Uterus (tissue), 4 donors: Measurements from ENCODE around the gene TMC2. TPM values are rescaled to one million over a fixed set of nuclear protein-coding genes. Genes with fewer than 3 reads are reported as not detected.

Experiments used
- DNase-seq, 2 donors: peaks; one replicate each; pipeline ENCODE4 v3.0.0-alpha.2; 2019 to 2020
- H3K27ac ChIP-seq, 2 donors: fragments of 200-600 bp; sonication (generic); 1 replicate in 1 of 2; 2 replicates in 1 of 2; pipeline ENCODE4 v1.5.1; 2016 to 2018
- H3K27me3 ChIP-seq, 2 donors: fragments of 200-600 bp; sonication (generic); one replicate each; pipeline ENCODE4 v1.5.1; 2018 to 2019; ENCODE audit warnings: control low read depth in 1 of 2
- H3K36me3 ChIP-seq, 2 donors: fragments of 200-600 bp; sonication (generic); one replicate each; pipeline ENCODE4 v1.5.1; 2019; ENCODE audit warnings: control low read depth in 1 of 2
- H3K4me1 ChIP-seq, 2 donors: fragments of 200-600 bp; sonication (generic); one replicate each; pipeline ENCODE4 v1.5.1; 2018 to 2019; ENCODE audit warnings: control low read depth in 1 of 2
- H3K4me3 ChIP-seq, 2 donors: fragments of 200-600 bp; sonication (generic); 1 replicate in 1 of 2; 2 replicates in 1 of 2; pipeline ENCODE4 v1.5.1; 2018 to 2019; ENCODE audit warnings: mild to moderate bottlenecking in 1 of 2
- H3K9me3 ChIP-seq, 2 donors: fragments of 200-600 bp; sonication (generic); one replicate each; pipeline ENCODE4 v1.5.1; 2019; ENCODE audit warnings: control low read depth in 1 of 2
- CTCF ChIP-seq, 4 experiments: fragments of 200-600 bp in 2 of 4; fragments of 450-650 bp in 2 of 4; sonication (generic) in 2 of 4; IDR thresholded peaks; one replicate each; pipeline ENCODE4 v1.5.1; 2016 to 2019; ENCODE audit warnings: antibody characterized with exemption in 4 of 4, mild to moderate bottlenecking in 2 of 4, moderate library complexity in 1 of 4
- POLR2A ChIP-seq, 2 donors: fragments of 450-650 bp; IDR thresholded peaks; one replicate each; pipeline ENCODE4 v1.6.1; 2016; ENCODE audit warnings: antibody characterized with exemption in 2 of 2, mild to moderate bottlenecking in 1 of 2, moderate library complexity in 1 of 2
- intact Hi-C: fragments of 100-400 bp; cut with DNase I; formaldehyde crosslinking; loops from one replicate; pipeline ENCODE4 v1.15.1; 2023; ENCODE audit warnings: low total_unique reads
- total RNA-seq, 4 donors: library from RNA; depleted of rRNA in 3 of 4; stranded (reverse); fragments of >200 nt in 3 of 4; gene quantifications; one replicate each; pipeline versions ENCODE4 v1.1.0 to v1.2.4, GENCODE V29; 2014 to 2023
- donor health status: DM: yes; HTN: yes; CAD: no.

Gene TMC2
- total RNA-seq, 4 donors from 2014 or later = not detected

GRCh38 chr20:2508631-2509467 lies 27.5 kb upstream of the TMC2 start, which contains the start of gene ZNF343:
TSS of gene ZNF343 (minus strand) at chr20:2508915. CDS start at chr20:2493895, 15,020 bp downstream.
- intact Hi-C loops = no loop called here
- peaks cover 0 to 7% of the 10 kb centered on the region in 2 donors for H3K4me1 ChIP-seq
- peak within 1 kb of the TSS; percentile 72 to 85 for H3K4me3 ChIP-seq
- H3K27me3 ChIP-seq = no peaks in the 10 kb centered on the region
- H3K27ac ChIP-seq = peak within 1 kb of the TSS; percentile 77 to 94
- no peaks in the 10 kb centered on the region for H3K9me3 ChIP-seq
- DNase-seq = peak; percentile 78 to 81
- TF ChIP-seq POLR2A (IDR thresholded peaks at IDR 0.05) (peak in 1 of 2 donors; percentile 54), CTCF (IDR thresholded peaks at IDR 0.05) (no peak)
- no peaks in the 10 kb centered on the region for H3K36me3 ChIP-seq

GRCh38 chr20:2509468-2509781 lies 26.9 kb upstream of the TMC2 start:
- intact Hi-C loops = no loop called here
- H3K27ac ChIP-seq = peak overlapping the region; percentile 77 to 94
- no peaks in the 10 kb centered on the region for H3K27me3 ChIP-seq
- H3K4me1 ChIP-seq = peaks cover 0 to 7% of the 10 kb centered on the region in 2 donors
- H3K9me3 ChIP-seq = no peaks in the 10 kb centered on the region
- DNase-seq = no peak
- TF ChIP-seq CTCF (IDR thresholded peaks at IDR 0.05) (no peak), POLR2A (IDR thresholded peaks at IDR 0.05) (no peak)
- H3K4me3 ChIP-seq = peak overlapping the region; percentile 72 to 85
- no peaks in the 10 kb centered on the region for H3K36me3 ChIP-seq

- H3K9me3 ChIP-seq = no peaks in the 10 kb centered on the region
- TF ChIP-seq POLR2A (IDR thresholded peaks at IDR 0.05) (no peak), CTCF (IDR thresholded peaks at IDR 0.05) (no peak)
- DNase-seq = no peak
- H3K27ac ChIP-seq = no peak overlapping the region
- H3K36me3 ChIP-seq = no peaks in the 10 kb centered on the region
- H3K4me3 ChIP-seq = peak overlapping the region in 1 of 2 donors; percentile 85
- intact Hi-C loops = no loop called here
- H3K4me1 ChIP-seq = peaks cover 0 to 7% of the 10 kb centered on the region in 2 donors
- H3K27me3 ChIP-seq = no peaks in the 10 kb centered on the region
Measured at GRCh38 chr20:2509794-2510193, 26.6 kb upstream of the TMC2 start.

GRCh38 chr20:2515203-2515602 lies 21.2 kb upstream of the TMC2 start:
- intact Hi-C loops = no loop called here
- Histone ChIP-seq H3K4me3 (no peak overlapping the region), H3K4me1 (no peaks in the 10 kb centered on the region), H3K27me3 (no peaks in the 10 kb centered on the region), H3K36me3 (no peaks in the 10 kb centered on the region), H3K9me3 (no peaks in the 10 kb centered on the region), H3K27ac (no peak overlapping the region)
- no peak for TF ChIP-seq POLR2A (IDR thresholded peaks at IDR 0.05)
- TF ChIP-seq CTCF (IDR thresholded peaks at IDR 0.05) = no peak
- no peak for DNase-seq

GRCh38 chr20:2516399-2516798 lies 20.0 kb upstream of the TMC2 start:
- Histone ChIP-seq H3K36me3 (no peaks in the 10 kb centered on the region), H3K27ac (no peak overlapping the region), H3K9me3 (no peaks in the 10 kb centered on the region), H3K4me3 (no peak overlapping the region), H3K4me1 (no peaks in the 10 kb centered on the region), H3K27me3 (no peaks in the 10 kb centered on the region)
- TF ChIP-seq CTCF (IDR thresholded peaks at IDR 0.05) = no peak
- no peak for TF ChIP-seq POLR2A (IDR thresholded peaks at IDR 0.05)
- DNase-seq = no peak
- intact Hi-C loops = no loop called here
